Caco-2 (cell line): ENCODE data around the gene RAI1. TPM values are rescaled to one million over a fixed set of nuclear protein-coding genes. Genes with fewer than 3 reads are reported as not detected.

Experiments used
- BruUV-seq: library from RNA; stranded (reverse); fragments of 400-500 nt; replicated peaks from 2 replicates; lab custom pipeline; 2021; lab: Mats Ljungman, UMichigan
- CTCF ChIA-PET: fragments of 300-600 bp; sonication (Branson Sonifier 250); formaldehyde crosslinking; loops from one replicate; lab custom pipeline; 2022; ENCODE audit warnings: antibody characterized with exemption; lab: Charles Lee
- POLR2A ChIA-PET: fragments of 300-600 bp; sonication (Branson Sonifier 250); formaldehyde crosslinking; loops from one replicate; lab custom pipeline; 2022; ENCODE audit warnings: antibody characterized with exemption; lab: Charles Lee
- DNase-seq, 2 experiments: peaks; one replicate each; pipeline versions ENCODE4 v3.0.0 to v3.0.0-alpha.2; 2020 to 2022
- H3K27me3 ChIP-seq: replicated peaks from 2 replicates; pipeline ENCODE4 v1.6.0; 2011; ENCODE audit warnings: low read length; ENCODE audit not compliant: control insufficient read depth, insufficient read depth
- H3K36me3 ChIP-seq: 2 replicates; pipeline ENCODE4 v1.5.1; 2011; ENCODE audit warnings: low read length; ENCODE audit not compliant: control insufficient read depth, insufficient read depth
- H3K4me1 ChIP-seq: fragments of 250-450 bp; sonication (Bioruptor Pico); 2 replicates; pipeline ENCODE4 v1.5.1; 2020; ENCODE audit warnings: mild to moderate bottlenecking
- H3K4me3 ChIP-seq: 2 replicates; pipeline ENCODE4 v1.5.1; 2011; ENCODE audit warnings: low read depth, mild to moderate bottlenecking, control low read depth, low read length
- H3K9me3 ChIP-seq: fragments of 250-450 bp; sonication (Bioruptor Pico); 2 replicates; pipeline ENCODE4 v1.5.1; 2020; ENCODE audit warnings: mild to moderate bottlenecking, moderate library complexity
- H3K27ac Mint-ChIP-seq: one replicate; pipeline ENCODE4 v1.8.0; 2022; ENCODE audit warnings: mixed read lengths; ENCODE audit not compliant: unreplicated experiment
- H3K27me3 Mint-ChIP-seq: one replicate; pipeline ENCODE4 v1.8.0; 2022; ENCODE audit warnings: mixed read lengths; ENCODE audit not compliant: insufficient read depth, unreplicated experiment
- H3K36me3 Mint-ChIP-seq: one replicate; pipeline ENCODE4 v1.8.0; 2022; ENCODE audit warnings: mild to moderate bottlenecking, mixed read lengths; ENCODE audit not compliant: insufficient read depth, unreplicated experiment
- H3K4me1 Mint-ChIP-seq: one replicate; pipeline ENCODE4 v1.8.0; 2022; ENCODE audit warnings: low read depth, mixed read lengths; ENCODE audit not compliant: unreplicated experiment
- H3K4me3 Mint-ChIP-seq: one replicate; pipeline ENCODE4 v1.8.0; 2022; ENCODE audit warnings: mild to moderate bottlenecking, moderate library complexity, mixed read lengths; ENCODE audit not compliant: unreplicated experiment
- H3K9me3 Mint-ChIP-seq: one replicate; pipeline ENCODE4 v1.8.0; 2022; ENCODE audit warnings: mixed read lengths; ENCODE audit not compliant: unreplicated experiment
- CTCF ChIP-seq, 2 experiments: fragments of 200-600 bp in 1 of 2; IDR thresholded peaks; 1 replicate in 1 of 2; 2 replicates in 1 of 2; pipeline versions ENCODE4 v1.5.1 to v1.8.0; 2011 to 2022; ENCODE audit warnings: antibody characterized with exemption in 1 of 2, control low read depth in 1 of 2, inconsistent platforms in 1 of 2, low read depth in 1 of 2, low read length in 1 of 2, mild to moderate bottlenecking in 1 of 2, moderate library complexity in 1 of 2; ENCODE audit not compliant: insufficient read depth in 1 of 2, severe bottlenecking in 1 of 2, unreplicated experiment in 1 of 2
- intact Hi-C: fragments of 100-400 bp; cut with micrococcal nuclease; formaldehyde crosslinking; loops from one replicate; pipeline ENCODE4 v1.10.0; 2022; ENCODE audit not compliant: unreplicated experiment
- total RNA-seq: library from RNA; stranded (reverse); gene quantifications from 2 replicates; pipeline ENCODE4 v1.2.3, GENCODE V29; 2022

RAI1 gene
- total RNA-seq, 1 experiment from 2014 or later: 44.3 TPM

DNA sequence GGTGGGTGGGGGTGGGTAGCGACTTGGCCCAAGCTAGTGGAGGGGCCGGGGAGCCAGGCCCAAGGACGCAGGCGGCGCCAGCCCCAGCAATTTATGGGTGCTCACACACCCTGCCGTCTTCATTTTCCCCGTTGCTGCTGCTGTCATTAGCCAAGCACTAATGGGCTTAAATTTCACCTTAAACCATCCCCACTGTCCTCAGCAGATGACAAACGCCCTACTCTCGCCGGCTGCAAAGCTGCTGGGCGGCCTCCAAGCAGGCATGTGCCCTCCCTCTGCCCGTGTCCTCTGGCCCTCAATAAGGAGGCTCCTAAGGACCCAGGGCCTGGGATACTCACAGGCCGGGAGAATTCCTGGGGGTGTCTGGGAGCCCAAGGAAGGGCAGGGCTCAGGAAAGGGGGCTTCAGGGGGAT, 89.4 kb downstream of the RAI1 start:
- H3K4me3 Mint-ChIP-seq: no peak overlapping the region

DNA sequence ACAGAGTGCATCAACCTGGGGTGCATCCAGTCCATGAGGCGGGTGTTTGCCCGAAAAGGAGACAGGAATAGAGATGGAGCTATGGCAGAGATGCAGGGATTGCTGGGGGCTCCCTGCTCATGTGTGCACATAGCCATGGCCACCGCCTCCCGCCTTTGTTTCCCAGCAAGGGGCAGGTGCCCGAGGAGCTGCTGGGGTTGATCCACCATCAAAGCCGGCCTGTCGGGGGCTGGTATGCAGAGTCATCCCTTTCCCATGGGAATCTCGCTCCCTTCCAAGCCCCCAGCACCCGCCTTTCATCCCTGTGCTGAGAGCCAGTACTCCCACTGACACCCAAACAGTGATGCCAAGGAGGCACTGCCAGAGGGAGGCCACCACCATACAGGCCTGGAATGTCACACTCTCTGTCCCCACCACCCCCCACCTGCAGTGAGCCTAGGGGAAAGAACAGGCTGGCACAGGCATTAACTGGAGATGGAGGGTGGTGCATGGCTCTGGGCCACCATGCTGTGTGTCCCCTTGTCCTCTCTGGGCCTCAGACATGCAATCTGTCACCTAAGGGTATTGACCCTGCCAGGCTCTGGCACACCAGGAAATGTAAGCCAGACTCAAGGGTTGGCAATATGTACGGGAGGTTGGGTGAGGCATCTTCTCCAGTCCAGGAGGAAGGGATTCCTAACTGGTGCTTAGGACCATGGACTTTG, 90.4 kb downstream of the RAI1 start:
- Histone ChIP-seq H3K4me3 (no peak overlapping the region), H3K27me3 (no peaks in the 10 kb centered on the region), H3K4me1 (no peaks in the 10 kb centered on the region), H3K36me3 (no peaks in the 10 kb centered on the region), H3K9me3 (no peaks in the 10 kb centered on the region)
- intact Hi-C loops: no loop called here
- H3K4me3 Mint-ChIP-seq: no peak overlapping the region
- H3K27ac Mint-ChIP-seq: no peak overlapping the region
- H3K9me3 Mint-ChIP-seq: no peaks in the 10 kb centered on the region
- ChIA-PET CTCF (no interaction called here), POLR2A (no interaction called here)
- TF ChIP-seq CTCF (IDR thresholded peaks at IDR 0.05; ENCODE audit: insufficient read depth in 1 of 2, low read depth in 1 of 2, low read length in 1 of 2, severe bottlenecking in 1 of 2, unreplicated experiment in 1 of 2): no peak
- peaks cover 6% of the 10 kb centered on the region for H3K4me1 Mint-ChIP-seq
- BruUV-seq: no TSS peak
- H3K27me3 Mint-ChIP-seq: no peaks in the 10 kb centered on the region
- DNase-seq: no peak
- peaks cover 15% of the 10 kb centered on the region for H3K36me3 Mint-ChIP-seq

More for the DNA sequence above, 89.4 kb downstream of the RAI1 start:
- TF ChIP-seq CTCF (IDR thresholded peaks at IDR 0.05; ENCODE audit: insufficient read depth in 1 of 2, low read depth in 1 of 2, low read length in 1 of 2, severe bottlenecking in 1 of 2, unreplicated experiment in 1 of 2): no peak
- H3K9me3 Mint-ChIP-seq: no peaks in the 10 kb centered on the region
- peaks cover 6% of the 10 kb centered on the region for H3K4me1 Mint-ChIP-seq
- no peaks in the 10 kb centered on the region for H3K27me3 Mint-ChIP-seq
- no peak overlapping the region for H3K27ac Mint-ChIP-seq
- H3K36me3 Mint-ChIP-seq: peaks cover 15% of the 10 kb centered on the region
- CTCF ChIA-PET: no interaction called here
- H3K27me3 ChIP-seq: no peaks in the 10 kb centered on the region
- DNase-seq: no peak
- POLR2A ChIA-PET: interaction anchor here (1.4 kb wide), 1 partner anchor 66 kb away, joined by 4 read pairs; the partner anchor contains the start of gene SREBF1
- intact Hi-C loops: no loop called here
- no peaks in the 10 kb centered on the region for H3K4me1 ChIP-seq
- no peak overlapping the region for H3K4me3 ChIP-seq
- no peaks in the 10 kb centered on the region for H3K9me3 ChIP-seq
- BruUV-seq: no TSS peak
- H3K36me3 ChIP-seq: no peaks in the 10 kb centered on the region

- DNase-seq: no peak
- H3K9me3 ChIP-seq: no peaks in the 10 kb centered on the region
- no peaks in the 10 kb centered on the region for H3K9me3 Mint-ChIP-seq
- ChIA-PET CTCF (no interaction called here), POLR2A (no interaction called here)
- TF ChIP-seq CTCF (IDR thresholded peaks at IDR 0.05; ENCODE audit: insufficient read depth in 1 of 2, low read depth in 1 of 2, low read length in 1 of 2, severe bottlenecking in 1 of 2, unreplicated experiment in 1 of 2): no peak
- H3K4me1 Mint-ChIP-seq: peaks cover 6% of the 10 kb centered on the region
- no peaks in the 10 kb centered on the region for H3K4me1 ChIP-seq
- no peak overlapping the region for H3K27ac Mint-ChIP-seq
- intact Hi-C loops: no loop called here
- H3K27me3 Mint-ChIP-seq: no peaks in the 10 kb centered on the region
- no peaks in the 10 kb centered on the region for H3K36me3 ChIP-seq
- no peaks in the 10 kb centered on the region for H3K27me3 ChIP-seq
- H3K4me3 Mint-ChIP-seq: no peak overlapping the region
- no peak overlapping the region for H3K4me3 ChIP-seq
- no TSS peak for BruUV-seq
- peaks cover 15% of the 10 kb centered on the region for H3K36me3 Mint-ChIP-seq
These were observed 91.0 kb downstream of the RAI1 start for GRCh38 chr17:17772231-17772630.
